ENCODE data around the gene RASSF10. TPM values are rescaled to one million over a fixed set of nuclear protein-coding genes. Genes with fewer than 3 reads are reported as not detected.

The RASSF10 gene
- total RNA-seq, 1 experiment from 2014 or later, result 2.4 TPM

- no CpG with 5 or more reads among the region's 1 CpG for WGBS (ENCODE audit: extremely low coverage, insufficient read length, low lambda C conversion rate)
These were observed 15.5 kb upstream of the RASSF10 start for GRCh38 chr11:12993626-12994025.

More at GRCh38 chr11:12993626-12994025, 15.5 kb upstream of the RASSF10 start:
- Histone ChIP-seq H3K27me3 (ENCODE audit: insufficient read depth, low read length) (no peaks in the 10 kb centered on the region), H4K91ac (ENCODE audit: insufficient read length, low read depth, low read length) (no peak overlapping the region), H2BK20ac (ENCODE audit: low read depth, low read length, poor library complexity, severe bottlenecking) (no peak overlapping the region), H2AK5ac (ENCODE audit: insufficient read length, low read length) (no peak overlapping the region), H3T11ph (ENCODE audit: low read length) (no peak overlapping the region), H2BK120ac (ENCODE audit: low read depth, low read length, poor library complexity, severe bottlenecking) (no peak overlapping the region), H3K9me3 (ENCODE audit: control insufficient read depth, low read depth, low read length) (no peaks in the 10 kb centered on the region), H4K5ac (ENCODE audit: insufficient read length, low read depth, low read length) (no peak overlapping the region), H4K20me1 (ENCODE audit: control insufficient read depth, insufficient read depth, insufficient read length) (no peaks in the 10 kb centered on the region), H2AFZ (ENCODE audit: low read length) (no peak overlapping the region), H3K9ac (ENCODE audit: extremely low read depth, insufficient read length, low read length) (no peak overlapping the region), H3K79me1 (ENCODE audit: insufficient read depth, low read depth, low read length, poor library complexity, severe bottlenecking) (no peaks in the 10 kb centered on the region), H2BK5ac (ENCODE audit: insufficient read length, low read length) (no peak overlapping the region), H3K4me2 (ENCODE audit: insufficient read depth, insufficient read length, low read length) (no peak overlapping the region), H2BK15ac (ENCODE audit: low read depth, low read length) (no peak overlapping the region), H3K23me2 (ENCODE audit: insufficient read length, low read depth, low read length, poor library complexity, severe bottlenecking) (no peaks in the 10 kb centered on the region), H3K18ac (ENCODE audit: insufficient read length, low read depth, low read length) (no peak overlapping the region), H3K56ac (ENCODE audit: insufficient read length, low read depth, low read length) (no peak overlapping the region), H3K23ac (ENCODE audit: insufficient read length, low read depth, low read length) (no peak overlapping the region), H3K79me2 (ENCODE audit: insufficient read depth, low read length) (no peaks in the 10 kb centered on the region), H3K14ac (ENCODE audit: insufficient read depth, low read length) (no peak overlapping the region), H4K8ac (replicated peaks; ENCODE audit: insufficient read length, low read depth, low read length) (no peak overlapping the region), H3K4ac (ENCODE audit: low read depth, low read length) (no peak overlapping the region), H3K4me1 (ENCODE audit: insufficient read depth, low read length) (no peaks in the 10 kb centered on the region), H2BK12ac (ENCODE audit: insufficient read length, low read depth, low read length) (no peak overlapping the region), H3K27ac (ENCODE audit: insufficient read length, low read depth, low read length) (no peak overlapping the region)
- TF ChIP-seq CTCF (conservative IDR thresholded peaks at IDR 0.05), result no peak
- Mint-ChIP-seq H3K9me3 (peaks cover 4 to 10% of the 10 kb centered on the region in 2 experiments; a peak in 4 of 5 replicates), H3K27me3 (ENCODE audit: low read depth) (peaks cover 3% of the 10 kb centered on the region), H3K4me3 (no peak overlapping the region), H3K36me3 (ENCODE audit: insufficient read depth in 1 of 3, low read depth in 3 of 3) (0 out of 7 replicates have a peak, but pooled peaks cover 0 to 6% (median 0%) of the 10 kb centered on the region in 3 experiments), H3K4me1 (peaks cover 0 to 9% of the 10 kb centered on the region in 2 experiments; a peak in 2 of 4 replicates), H3K27ac (no peak overlapping the region)
- DNase-seq, result no peak

Measured in H9 (cell line).